ENCODE measurements around the gene HCN4.

Gene HCN4

GRCh38 chr15:73359651-73360050 lies 9.1 kb downstream of the HCN4 start:
- Histone ChIP-seq H3K4me3 (ENCODE audit: low read length, poor library complexity, severe bottlenecking) (no peak overlapping the region), H3K4me1 (ENCODE audit: insufficient read depth, low read length, poor library complexity, severe bottlenecking) (no peaks in the 10 kb centered on the region), H2AFZ (ENCODE audit: low read length) (no peak overlapping the region), H3K9ac (ENCODE audit: low read depth, low read length, poor library complexity, severe bottlenecking) (no peak overlapping the region), H3K36me3 (ENCODE audit: insufficient read depth, low read length) (no peaks in the 10 kb centered on the region), H4K20me1 (ENCODE audit: insufficient read depth, low read length, poor library complexity, severe bottlenecking) (no peaks in the 10 kb centered on the region), H3K9me3 (ENCODE audit: insufficient read depth, low read depth, low read length) (no peaks in the 10 kb centered on the region), H3K27me3 (ENCODE audit: insufficient read depth, low read length, poor library complexity, severe bottlenecking) (no peaks in the 10 kb centered on the region), H3K4me2 (ENCODE audit: low read depth, low read length, poor library complexity, severe bottlenecking) (no peak overlapping the region), H3F3A (ENCODE audit: low read depth) (no peaks in the 10 kb centered on the region), H3K79me2 (ENCODE audit: insufficient read depth, low read length) (no peaks in the 10 kb centered on the region), H3K9me2 (replicated peaks; ENCODE audit: low read depth, low read length) (no peaks in the 10 kb centered on the region)
- TF ChIP-seq EZH2phosphoT487 (IDR thresholded peaks at IDR 0.05; ENCODE audit: borderline replicate concordance) (no peak), CTCF (conservative IDR thresholded peaks at IDR 0.05; ENCODE audit: low read length) (no peak)

GRCh38 chr15:73357999-73358665 lies 10.6 kb downstream of the HCN4 start:
- Histone ChIP-seq H3K4me3 (ENCODE audit: low read length, poor library complexity, severe bottlenecking) (no peak overlapping the region), H3K9ac (ENCODE audit: low read depth, low read length, poor library complexity, severe bottlenecking) (no peak overlapping the region), H3K79me2 (ENCODE audit: insufficient read depth, low read length) (no peaks in the 10 kb centered on the region), H2AFZ (ENCODE audit: low read length) (no peak overlapping the region), H3K9me2 (replicated peaks; ENCODE audit: low read depth, low read length) (no peaks in the 10 kb centered on the region), H3K4me1 (ENCODE audit: insufficient read depth, low read length, poor library complexity, severe bottlenecking) (no peaks in the 10 kb centered on the region), H3K9me3 (ENCODE audit: insufficient read depth, low read depth, low read length) (no peaks in the 10 kb centered on the region), H3K27me3 (ENCODE audit: insufficient read depth, low read length, poor library complexity, severe bottlenecking) (no peaks in the 10 kb centered on the region), H3F3A (ENCODE audit: low read depth) (no peaks in the 10 kb centered on the region), H4K20me1 (ENCODE audit: insufficient read depth, low read length, poor library complexity, severe bottlenecking) (no peaks in the 10 kb centered on the region), H3K4me2 (ENCODE audit: low read depth, low read length, poor library complexity, severe bottlenecking) (no peak overlapping the region), H3K36me3 (ENCODE audit: insufficient read depth, low read length) (no peaks in the 10 kb centered on the region)
- TF ChIP-seq EZH2phosphoT487 (IDR thresholded peaks at IDR 0.05; ENCODE audit: borderline replicate concordance) (no peak), CTCF (conservative IDR thresholded peaks at IDR 0.05; ENCODE audit: low read length) (no peak)

GRCh38 chr15:73355612-73356265 lies 13.0 kb downstream of the HCN4 start:
- no peak overlapping the region for H3K4me3 ChIP-seq (ENCODE audit: low read length, poor library complexity, severe bottlenecking)
- H3K4me1 ChIP-seq (ENCODE audit: insufficient read depth, low read length, poor library complexity, severe bottlenecking), result no peaks in the 10 kb centered on the region
- H3K9me2 ChIP-seq (replicated peaks; ENCODE audit: low read depth, low read length), result no peaks in the 10 kb centered on the region
- TF ChIP-seq EZH2phosphoT487 (IDR thresholded peaks at IDR 0.05; ENCODE audit: borderline replicate concordance) (no peak), CTCF (conservative IDR thresholded peaks at IDR 0.05; ENCODE audit: low read length) (no peak)
- H3K36me3 ChIP-seq (ENCODE audit: insufficient read depth, low read length), result no peaks in the 10 kb centered on the region
- no peaks in the 10 kb centered on the region for H3K27me3 ChIP-seq (ENCODE audit: insufficient read depth, low read length, poor library complexity, severe bottlenecking)
- H2AFZ ChIP-seq (ENCODE audit: low read length), result no peak overlapping the region
- H4K20me1 ChIP-seq (ENCODE audit: insufficient read depth, low read length, poor library complexity, severe bottlenecking), result no peaks in the 10 kb centered on the region
- no peak overlapping the region for H3K4me2 ChIP-seq (ENCODE audit: low read depth, low read length, poor library complexity, severe bottlenecking)
- no peaks in the 10 kb centered on the region for H3K79me2 ChIP-seq (ENCODE audit: insufficient read depth, low read length)
- no peaks in the 10 kb centered on the region for H3F3A ChIP-seq (ENCODE audit: low read depth)
- H3K9me3 ChIP-seq (ENCODE audit: insufficient read depth, low read depth, low read length), result no peaks in the 10 kb centered on the region
- H3K9ac ChIP-seq (ENCODE audit: low read depth, low read length, poor library complexity, severe bottlenecking), result no peak overlapping the region

All from Loucy (cell line).